HG02970 (cell line): Measurements from ENCODE around the gene RBM38.

Experiments used
- ATAC-seq: cut with Tn5 transposase; IDR thresholded peaks from one replicate; pipeline ENCODE4 v1.9.1; 2021; ENCODE audit warnings: mild to moderate bottlenecking, moderate library complexity, moderate number of reproducible peaks; ENCODE audit not compliant: unreplicated experiment, low FRiP score

The RBM38 gene

DNA sequence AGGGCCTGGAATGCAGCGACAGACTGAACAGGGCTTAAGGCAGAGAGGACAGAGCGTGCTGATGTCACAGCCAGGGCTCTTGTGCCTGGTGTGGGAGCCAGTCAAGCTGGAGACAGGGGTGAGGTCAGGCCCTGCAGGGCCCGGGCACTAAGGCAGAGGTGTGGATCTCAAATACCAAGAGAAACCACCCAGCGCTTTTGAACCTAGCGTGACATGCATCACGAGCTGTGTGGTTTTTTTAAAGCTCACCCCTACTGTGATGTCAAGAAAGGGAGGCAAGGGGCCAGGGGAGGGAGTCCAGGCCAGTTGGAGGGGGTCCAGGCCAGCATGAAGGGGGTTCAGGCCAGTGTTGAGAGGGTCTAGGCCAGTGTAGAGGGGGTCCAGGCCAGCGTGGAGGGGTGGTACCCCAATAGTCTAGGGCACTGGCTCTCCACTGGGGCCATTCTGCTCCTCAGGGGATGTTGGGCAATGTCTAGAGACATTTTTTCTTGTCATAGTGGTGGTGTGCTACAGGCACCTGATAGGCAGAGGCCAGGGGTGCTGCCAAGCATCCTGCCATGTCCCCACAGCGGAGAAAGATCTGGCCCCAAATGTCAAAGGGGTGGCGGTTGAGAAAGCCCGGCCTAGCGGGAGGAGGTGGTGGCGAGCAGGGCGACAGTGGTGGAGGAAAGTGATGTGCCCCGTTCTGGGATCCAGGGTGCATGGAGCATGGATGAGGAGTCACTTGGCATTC, 42.6 kb downstream of the RBM38 start:
- ATAC-seq = no peak

DNA sequence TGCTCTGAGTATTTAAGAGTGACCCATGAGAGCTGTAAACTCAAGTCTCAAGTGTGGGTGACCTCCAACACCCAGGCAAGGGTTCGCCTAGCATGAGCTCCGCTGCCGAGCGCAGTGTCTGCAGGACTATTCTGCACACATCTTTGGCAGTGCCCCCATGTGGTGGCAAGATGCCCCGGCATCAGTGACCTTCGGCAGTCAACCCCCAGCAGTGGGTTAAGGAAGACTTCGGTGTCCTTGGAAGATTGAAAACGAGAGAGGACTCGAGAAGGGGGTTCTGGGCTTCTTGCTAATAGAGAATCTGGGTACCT, 43.1 kb downstream of the RBM38 start:
- ATAC-seq = no peak

DNA sequence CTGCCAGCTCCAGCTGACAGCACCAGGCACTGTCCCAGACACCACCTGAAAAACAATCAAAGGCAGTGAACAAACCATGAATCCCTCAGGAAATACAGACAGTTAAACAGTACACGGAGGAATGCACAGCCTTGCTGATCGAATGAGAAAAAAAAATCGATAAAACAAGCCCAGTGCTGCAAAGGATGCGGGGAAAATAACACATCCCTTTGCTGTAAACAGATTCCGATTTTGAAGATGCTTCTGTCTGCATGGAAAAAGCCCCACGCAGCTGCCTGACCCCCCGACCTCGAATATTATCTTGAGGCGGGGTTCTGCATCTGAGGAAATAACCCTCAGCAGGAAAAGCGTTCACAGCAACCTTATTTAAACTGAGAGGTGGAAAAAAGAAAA, 43.9 kb downstream of the RBM38 start:
- no peak for ATAC-seq

DNA sequence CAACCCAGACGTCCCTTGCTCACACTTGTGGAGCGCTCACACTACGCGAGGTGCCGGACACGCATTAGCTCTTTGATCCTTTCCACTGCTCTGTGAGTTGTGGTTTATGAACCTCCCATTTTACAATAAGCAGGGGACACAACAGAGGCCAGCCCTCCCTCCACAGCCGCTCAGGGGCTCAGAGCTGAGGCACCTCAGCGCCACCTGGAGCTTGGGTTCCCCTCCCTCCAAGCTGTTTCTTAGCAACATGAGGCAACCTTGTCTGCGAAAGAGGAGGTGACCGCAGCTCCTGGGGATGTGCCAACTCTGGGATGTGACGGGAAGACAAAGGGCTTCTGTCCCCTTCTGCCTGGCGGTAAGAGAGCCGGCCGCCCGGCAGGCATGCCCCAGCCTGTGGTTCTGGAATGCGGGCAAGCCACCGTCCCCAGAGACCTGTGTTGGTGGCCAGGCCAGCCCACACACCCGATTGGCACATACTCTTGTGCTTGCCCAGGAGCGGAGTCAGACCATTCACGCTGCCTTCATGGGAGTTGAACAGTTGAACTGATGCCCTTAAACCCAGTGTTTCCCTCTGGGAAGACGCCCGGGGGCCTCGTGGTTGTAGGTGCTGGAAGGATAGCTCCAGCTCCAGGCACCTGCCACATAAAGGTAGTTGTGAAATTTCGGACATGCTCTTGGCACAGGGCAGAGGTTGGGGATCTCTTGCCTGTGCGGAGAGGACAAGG, 44.5 kb downstream of the RBM38 start:
- ATAC-seq = no peak

DNA sequence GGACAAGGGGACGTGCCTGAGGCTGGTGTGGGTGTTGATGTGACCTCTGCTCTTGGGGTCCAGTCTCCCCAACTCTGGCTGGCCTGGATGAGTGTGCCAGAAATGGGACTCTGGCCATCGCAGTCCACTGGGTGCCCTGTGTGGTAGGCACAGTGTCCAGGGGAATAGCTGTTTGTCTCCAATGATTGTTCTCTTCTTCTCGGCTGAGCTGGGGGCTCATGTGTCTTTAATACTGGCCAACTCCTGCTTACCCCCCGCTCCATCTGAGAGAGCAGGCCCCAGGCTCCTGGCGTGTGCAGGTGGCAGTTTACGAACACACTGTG, 45.0 kb downstream of the RBM38 start:
- no peak for ATAC-seq

DNA sequence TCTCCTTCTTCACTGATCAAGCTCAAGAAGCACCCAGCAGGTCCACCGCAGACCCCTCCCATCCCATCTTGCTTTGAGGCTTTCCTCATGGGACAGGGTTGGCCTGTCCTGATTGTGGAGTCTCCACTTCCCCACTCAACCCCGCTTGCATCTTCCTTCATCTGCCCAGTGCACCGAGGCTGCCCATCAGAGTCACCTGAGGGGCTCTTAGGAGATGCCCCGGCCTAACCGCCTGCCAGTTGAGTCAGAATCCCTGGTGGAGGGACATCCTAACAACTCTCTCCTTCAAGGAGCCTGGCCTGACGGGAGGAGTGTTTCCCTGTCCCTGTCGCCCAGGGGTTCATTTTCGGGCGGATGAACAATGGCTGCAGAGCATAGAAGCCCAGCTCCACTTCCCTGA, 46.1 kb downstream of the RBM38 start:
- no peak for ATAC-seq

DNA sequence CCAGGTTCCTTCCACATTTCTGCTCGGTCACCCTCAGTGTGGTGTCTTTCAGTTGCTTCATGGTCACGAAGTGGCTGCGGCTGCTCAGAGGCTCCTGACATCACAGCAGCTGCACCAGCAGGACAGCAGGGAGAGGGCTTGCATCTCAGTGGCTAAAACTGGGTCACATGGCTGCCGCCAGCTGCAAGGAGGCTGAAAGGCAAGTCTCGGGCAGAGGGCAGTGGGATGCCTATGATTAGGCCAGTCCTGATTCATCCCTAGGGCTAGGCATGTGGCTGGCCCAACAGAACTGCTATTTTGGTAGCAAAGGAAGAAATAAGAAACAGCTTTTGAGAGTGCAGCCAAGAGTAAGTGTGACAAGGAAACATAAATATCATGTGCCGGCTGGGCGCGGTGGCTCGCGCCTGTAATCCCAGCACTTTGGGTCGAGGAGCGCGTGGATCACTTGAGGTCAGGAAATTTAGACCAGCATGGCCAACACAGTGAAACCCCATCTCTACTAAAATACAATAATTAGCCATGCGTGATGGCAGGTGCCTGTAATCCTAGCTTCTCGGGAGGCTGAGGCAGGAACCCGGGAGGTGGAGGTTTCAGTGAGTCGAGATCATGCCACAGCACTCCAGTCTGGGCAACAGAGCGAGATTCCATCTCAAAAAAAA, 46.6 kb downstream of the RBM38 start:
- ATAC-seq = no peak

DNA sequence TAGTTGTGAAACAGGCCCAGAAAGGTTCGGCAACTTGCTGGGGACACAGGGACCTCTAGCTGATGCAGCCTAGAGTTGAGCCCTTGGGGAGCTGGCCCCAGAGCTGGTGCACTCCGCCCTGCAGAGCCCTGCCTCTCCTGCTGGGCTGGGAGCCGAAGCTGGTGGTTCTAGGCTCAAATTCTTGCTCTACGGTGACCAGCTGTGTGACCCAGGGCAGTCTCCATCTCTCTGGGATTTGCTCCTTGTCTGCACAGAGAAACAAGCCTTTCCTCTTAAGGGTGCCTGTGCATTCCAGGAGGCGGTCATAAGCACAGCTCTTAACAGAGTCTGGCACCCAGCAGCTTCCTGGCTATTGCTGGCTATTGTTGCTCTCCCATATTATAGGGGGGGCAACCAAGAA, 47.4 kb downstream of the RBM38 start:
- ATAC-seq = no peak

DNA sequence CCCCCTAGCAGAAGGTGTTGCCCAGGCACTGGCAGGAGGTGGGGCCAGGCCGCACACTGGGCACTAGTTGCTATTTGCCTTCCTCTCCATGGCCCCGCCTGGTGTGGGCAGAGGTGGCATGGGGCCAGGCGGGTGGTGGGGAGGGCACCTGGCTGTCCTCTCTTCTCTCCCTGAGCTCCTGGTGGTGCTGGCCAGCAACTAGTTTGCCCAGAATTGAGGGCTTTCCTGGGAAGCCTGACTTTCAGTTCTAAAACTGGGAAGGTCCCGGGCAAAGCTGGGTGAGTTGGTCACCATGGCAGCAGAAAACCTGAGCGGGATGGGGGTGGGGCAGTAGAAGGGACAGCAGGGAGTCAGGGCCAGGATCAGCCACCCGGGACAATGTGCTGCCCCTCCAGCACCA, 48.2 kb downstream of the RBM38 start:
- no peak for ATAC-seq

DNA sequence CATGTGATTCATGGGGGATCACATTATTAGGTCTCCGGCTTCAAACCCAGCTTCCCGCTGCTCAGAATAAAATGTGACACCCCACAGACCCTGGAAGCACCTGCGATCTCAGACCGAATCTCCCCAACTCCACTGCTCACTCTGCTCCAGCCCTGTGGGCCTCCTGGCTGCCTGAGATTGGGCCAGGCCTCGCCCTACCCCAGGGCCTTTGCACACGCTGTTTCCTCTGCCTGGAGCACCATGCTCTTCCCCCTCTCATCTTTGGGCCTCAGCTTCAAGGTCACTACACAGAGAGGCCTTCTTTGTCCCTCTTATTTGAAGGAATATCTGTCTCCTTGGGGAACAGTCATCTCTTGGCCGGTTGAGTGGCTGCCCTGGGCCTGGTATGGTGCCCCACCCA, 48.8 kb downstream of the RBM38 start:
- no peak for ATAC-seq

DNA sequence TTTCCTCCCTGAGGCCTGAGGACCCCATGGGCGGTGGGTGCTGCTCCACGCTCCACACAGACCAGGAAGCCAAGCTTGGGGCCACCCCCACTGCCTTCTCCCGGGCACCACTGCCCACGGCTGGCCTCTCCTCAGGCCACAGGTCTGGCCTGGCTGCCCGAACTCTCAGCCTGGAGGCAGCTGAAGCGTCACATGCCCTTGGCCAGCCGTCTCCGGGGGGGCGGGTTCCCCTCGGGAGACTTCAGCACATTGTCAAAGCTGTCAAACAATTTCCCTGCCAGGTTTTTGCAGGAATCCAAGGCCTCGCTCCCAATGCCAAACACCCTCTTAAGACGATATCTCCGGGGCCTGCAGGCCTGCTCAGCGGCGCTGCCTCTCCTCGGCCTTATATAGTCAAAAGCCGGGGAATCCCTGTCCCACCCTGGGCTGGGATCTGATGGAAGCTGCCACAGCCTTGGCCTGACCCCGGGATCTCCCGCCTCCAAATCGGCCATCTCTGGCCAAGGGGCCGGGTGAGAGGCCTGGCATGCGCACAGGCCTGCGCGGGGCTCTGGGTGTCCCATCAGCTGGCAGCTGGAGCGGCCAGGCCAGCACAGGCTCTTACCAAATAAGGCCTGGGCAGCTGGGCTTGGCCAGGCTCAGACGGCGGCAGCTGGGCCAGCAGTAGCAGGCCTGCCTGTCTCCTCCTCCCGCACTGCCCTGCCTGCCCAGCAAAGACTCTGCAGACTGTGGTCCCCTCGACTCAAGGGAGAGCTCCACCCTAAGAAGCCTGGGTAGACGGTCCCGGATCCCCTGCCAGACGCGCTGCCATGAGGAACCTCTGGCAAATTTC, 49.7 kb downstream of the RBM38 start:
- no peak for ATAC-seq

DNA sequence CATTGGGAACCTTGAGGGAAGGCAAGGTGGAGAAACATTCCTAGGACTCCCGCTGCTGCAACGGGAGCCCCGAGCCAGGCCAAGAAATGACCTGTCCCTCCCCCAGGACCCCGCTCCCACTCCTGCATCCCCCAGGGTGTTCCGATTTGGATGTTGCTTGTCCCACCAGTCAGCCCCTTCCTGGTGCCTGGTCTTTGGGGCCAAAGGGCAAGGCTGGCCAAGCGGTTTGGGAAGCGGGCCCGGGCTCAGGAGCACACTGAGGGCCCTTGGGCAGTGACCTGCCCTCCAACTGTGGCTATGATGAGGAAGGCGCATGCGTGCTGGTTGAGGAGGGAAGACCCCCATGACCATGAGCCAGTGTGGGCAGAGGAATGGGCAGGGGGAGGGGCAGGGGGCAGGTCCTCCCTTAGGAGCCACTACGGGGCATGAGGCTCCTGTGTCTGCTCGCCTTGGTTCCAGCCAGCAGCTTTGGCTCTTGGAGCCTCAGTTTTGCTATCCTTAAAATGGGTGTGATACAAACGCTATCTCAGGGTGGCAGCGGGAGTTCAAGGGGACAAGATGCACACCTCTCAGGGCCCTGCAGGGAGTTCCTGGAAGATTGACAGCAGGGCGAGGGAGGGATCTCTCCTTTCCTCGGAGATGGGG, 50.4 kb downstream of the RBM38 start:
- ATAC-seq = no peak

DNA sequence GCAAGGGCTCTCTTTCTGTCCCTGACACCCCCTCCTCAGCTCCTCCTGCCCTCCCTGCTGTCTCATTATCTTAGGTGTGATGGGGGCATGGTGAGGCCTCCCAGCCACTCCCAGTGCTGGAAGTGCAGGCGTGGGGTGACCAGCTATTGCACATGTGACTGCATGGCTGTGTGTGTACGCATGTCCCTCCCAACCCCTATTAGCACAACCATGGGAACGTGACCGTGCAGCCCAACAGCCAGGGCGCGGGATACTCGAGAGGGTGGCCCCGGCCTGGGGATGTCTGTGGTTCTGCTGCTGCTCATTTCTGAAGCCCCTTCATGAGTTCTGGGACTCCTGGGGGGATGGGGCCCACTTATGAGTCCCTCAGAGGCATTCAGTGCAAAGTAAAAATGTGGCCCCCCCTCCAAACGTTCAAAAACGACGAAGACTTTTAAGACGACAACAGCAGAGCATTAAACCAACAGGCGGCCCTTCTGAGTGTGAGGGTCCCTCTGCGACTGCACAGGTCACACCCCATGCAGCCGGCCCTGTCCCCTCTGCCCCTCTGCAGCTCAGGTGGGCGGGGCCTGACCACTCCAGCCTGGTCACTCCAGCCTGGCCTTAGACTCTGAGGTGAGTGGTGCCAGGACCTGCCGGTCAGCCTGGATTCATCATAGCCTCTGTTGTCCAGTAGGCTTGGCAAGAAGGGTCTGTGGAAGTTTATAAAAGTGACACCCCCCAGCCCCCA, 51.1 kb downstream of the RBM38 start:
- no peak for ATAC-seq

DNA sequence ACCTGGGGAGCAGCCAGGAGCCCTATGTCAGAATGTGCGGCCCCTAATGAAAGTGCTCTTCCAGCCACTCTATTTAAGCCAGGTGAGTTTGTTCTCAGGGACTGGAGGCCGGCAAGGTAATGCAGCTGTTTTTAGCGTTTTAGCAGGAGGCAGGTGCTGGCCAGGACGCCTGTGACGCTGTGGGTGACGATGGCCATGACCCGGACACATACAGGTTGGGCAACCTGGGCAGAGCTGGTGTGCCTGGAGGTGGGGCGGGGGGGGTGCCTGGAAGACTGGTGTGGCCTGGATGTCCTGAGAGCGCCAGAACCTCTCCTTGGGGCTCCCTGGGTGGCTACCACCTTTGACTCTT, 51.7 kb downstream of the RBM38 start:
- ATAC-seq = no peak

DNA sequence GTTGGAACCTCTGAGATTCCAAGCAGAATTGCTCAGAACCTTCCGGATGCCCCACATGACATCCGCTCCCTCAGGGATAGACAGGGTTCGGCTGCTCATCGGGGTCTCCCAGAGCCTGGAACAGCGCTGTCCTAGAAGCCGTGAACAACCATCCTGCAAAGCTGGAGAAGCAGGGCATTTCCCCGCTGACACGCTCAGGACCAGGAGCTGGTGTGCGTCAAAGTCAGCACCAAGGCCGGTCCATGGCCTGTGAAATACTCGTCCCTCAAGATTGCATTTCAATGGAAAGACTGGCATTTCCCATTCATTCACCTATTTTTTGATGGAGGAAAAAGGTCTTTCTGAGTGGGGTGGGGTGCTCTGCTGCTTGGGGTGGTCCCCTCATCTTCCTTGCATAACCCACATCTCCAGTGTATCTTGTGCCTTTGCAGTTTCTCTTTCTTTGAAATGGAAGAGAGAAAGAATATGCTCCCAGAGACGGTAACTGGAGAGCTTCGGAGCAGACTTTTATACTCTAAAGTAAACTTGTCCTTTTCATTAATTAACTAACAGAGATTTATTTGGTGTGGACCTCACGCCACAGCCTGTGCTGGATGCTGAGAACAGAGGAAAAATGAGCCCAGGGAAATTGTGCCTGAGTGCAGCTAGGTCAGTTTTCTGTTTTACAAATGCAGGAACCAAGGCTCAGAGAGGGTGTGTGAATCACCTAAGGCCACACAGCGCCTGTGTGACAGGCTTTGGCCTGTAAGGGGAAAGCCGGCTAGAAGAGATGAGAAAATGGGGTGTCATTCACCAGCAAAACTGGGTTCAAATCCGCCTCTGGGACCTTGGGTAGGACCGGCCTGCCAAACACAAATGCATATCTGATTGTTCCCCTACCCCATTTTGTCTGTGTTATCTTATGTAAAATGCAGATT, 52.4 kb downstream of the RBM38 start:
- no peak for ATAC-seq

DNA sequence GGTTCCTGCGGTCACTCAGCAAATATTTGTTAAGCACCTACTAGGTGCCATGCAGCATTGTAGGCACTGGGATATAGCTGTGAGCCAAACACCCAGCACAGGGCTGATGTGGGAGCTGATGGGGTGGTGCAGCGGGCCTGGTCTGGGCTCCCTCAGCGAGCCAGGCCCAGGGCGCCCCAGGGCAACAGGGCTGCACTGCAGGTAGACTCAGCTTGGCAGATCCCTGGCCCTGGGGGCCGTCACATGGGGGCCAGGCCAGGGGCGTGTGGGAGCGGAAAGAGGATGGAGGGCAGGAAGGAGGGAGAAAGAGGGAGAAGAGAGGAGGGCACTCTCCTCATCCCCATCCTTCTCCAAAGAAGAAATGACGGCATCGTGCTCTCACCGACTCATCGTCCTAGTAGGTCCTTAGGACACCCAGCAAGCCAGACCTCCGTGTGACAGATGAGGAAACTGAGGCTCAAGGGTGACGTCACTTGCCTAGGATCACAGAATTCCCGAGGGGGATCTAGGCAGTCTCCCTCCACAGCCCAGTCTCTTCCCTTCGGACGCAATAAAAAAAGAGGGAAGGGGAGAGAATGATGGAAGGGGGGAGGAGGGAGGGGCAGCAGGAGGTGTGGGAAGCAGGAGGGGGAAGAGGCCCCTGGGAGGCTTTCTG, 53.3 kb downstream of the RBM38 start:
- no peak for ATAC-seq

DNA sequence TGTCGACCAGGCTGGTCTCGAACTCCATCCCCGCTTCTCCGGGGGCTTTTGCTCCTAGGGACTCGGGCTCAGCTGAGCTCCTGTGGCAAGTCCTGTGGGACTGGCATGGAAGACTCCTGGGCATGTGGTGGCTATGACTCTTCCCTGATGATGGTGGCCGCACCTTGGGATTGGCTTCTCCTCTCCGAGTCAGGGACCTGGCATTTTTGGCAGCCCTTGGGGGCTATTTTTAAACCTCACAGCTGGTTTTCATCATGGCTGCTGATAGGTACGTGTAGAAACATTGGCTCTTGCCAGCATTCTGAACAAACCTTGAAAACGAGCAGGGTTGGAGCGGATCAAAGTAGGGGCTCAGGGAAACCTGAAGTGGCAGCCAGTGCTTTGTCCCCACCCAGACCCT, 54.1 kb downstream of the RBM38 start:
- no peak for ATAC-seq

DNA sequence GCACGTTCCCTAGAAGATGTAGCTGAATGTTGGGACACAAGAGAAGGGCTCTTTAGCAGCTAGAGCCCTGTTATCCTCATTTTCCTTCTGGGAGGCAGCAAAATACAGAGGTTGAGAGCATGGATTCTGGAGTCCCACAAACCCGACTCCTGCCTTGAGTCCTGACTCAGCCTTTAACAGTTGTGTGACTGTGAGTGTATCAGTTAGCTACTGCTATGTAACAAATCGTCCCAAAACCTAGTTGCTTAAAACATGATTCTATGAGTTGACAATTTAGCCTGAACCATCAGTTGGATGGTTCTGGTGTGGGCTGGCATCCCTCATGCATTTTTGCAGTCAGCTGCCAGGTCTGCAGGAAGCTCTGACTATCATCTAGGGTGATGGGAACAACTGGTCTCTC, 54.6 kb downstream of the RBM38 start:
- no peak for ATAC-seq
